AG04450 (cell line): ENCODE results near the gene NOTCH1. TPM values are rescaled to one million over a fixed set of nuclear protein-coding genes. Genes with fewer than 3 reads are reported as not detected.

Experiments used
- CTCF ChIA-PET: fragments of 300-600, 350-600 bp; formaldehyde crosslinking; extraction: SDS; loops from one replicate; lab custom pipeline; 2022; ENCODE audit warnings: antibody characterized with exemption, inconsistent platforms; lab: Charles Lee
- POLR2A ChIA-PET: fragments of 350-600 bp; formaldehyde crosslinking; extraction: SDS; loops from one replicate; lab custom pipeline; 2021; ENCODE audit warnings: antibody characterized with exemption, inconsistent platforms; lab: Yijun Ruan, JAX
- DNase-seq: peaks from one replicate; pipeline ENCODE4 v3.0.0-alpha.2; 2011; ENCODE audit warnings: low read depth, low spot score
- H3K27ac ChIP-seq: one replicate; pipeline ENCODE4 v1.5.1; 2012; ENCODE audit warnings: low read depth, low read length, control low read depth
- H3K27me3 ChIP-seq: one replicate; pipeline ENCODE4 v1.6.0; 2012; ENCODE audit warnings: low read length; ENCODE audit not compliant: control insufficient read depth, insufficient read depth
- H3K4me3 ChIP-seq: 2 replicates; pipeline ENCODE4 v1.5.1; 2011; ENCODE audit warnings: mild to moderate bottlenecking, low read depth, low read length, control low read depth
- H3K9me3 ChIP-seq: 2 replicates; pipeline ENCODE4 v1.5.1; 2012; ENCODE audit warnings: low read length; ENCODE audit not compliant: control insufficient read depth, insufficient read depth
- CTCF ChIP-seq: IDR thresholded peaks from 2 replicates; pipeline ENCODE4 v1.5.1; 2011; ENCODE audit warnings: low read depth, low read length, control low read depth, inconsistent platforms
- polyA plus RNA-seq: library from polyadenylated mRNA; depleted of rRNA; stranded (reverse); fragments of >200 nt; gene quantifications from 2 replicates; pipeline ENCODE4 v1.2.3, GENCODE V29; 2011

NOTCH1 gene
- polyA plus RNA-seq, 1 experiment = 0.89 TPM

GRCh38 chr9:136542241-136543040 is 3.4 kb downstream of the NOTCH1 start:
- Histone ChIP-seq H3K27ac (no peak overlapping the region), H3K9me3 (no peaks in the 10 kb centered on the region; the same call in 1 of the 2 replicates), H3K4me3 (no peak overlapping the region), H3K27me3 (no peaks in the 10 kb centered on the region)
- ChIA-PET POLR2A (no interaction called here), CTCF (interaction anchor here (0.7 kb wide), 1 partner anchor 57 kb away, joined by 3 read pairs; no protein-coding TSS in a partner anchor)
- TF ChIP-seq CTCF = no peak
- no peak for DNase-seq

GRCh38 chr9:136541709-136542108 is 4.1 kb downstream of the NOTCH1 start:
- ChIA-PET POLR2A (no interaction called here), CTCF (no interaction called here)
- H3K9me3 ChIP-seq = no peaks in the 10 kb centered on the region; the same call in 1 of the 2 replicates
- H3K27ac ChIP-seq = no peak overlapping the region
- no peak for TF ChIP-seq CTCF
- H3K4me3 ChIP-seq = no peak overlapping the region
- H3K27me3 ChIP-seq = no peaks in the 10 kb centered on the region
- DNase-seq = no peak

- Histone ChIP-seq H3K9me3 (no peaks in the 10 kb centered on the region; the same call in 1 of the 2 replicates), H3K27me3 (no peaks in the 10 kb centered on the region), H3K27ac (no peak overlapping the region), H3K4me3 (no peak overlapping the region)
- ChIA-PET POLR2A (no interaction called here), CTCF (no interaction called here)
- DNase-seq = no peak
- TF ChIP-seq CTCF = no peak
These were observed 4.7 kb downstream of the NOTCH1 start for GRCh38 chr9:136541179-136541578.

GRCh38 chr9:136539427-136540421 is 6.1 kb downstream of the NOTCH1 start:
- no peaks in the 10 kb centered on the region for H3K27me3 ChIP-seq
- H3K27ac ChIP-seq = no peak overlapping the region
- ChIA-PET CTCF (no interaction called here), POLR2A (no interaction called here)
- DNase-seq = no peak
- no peaks in the 10 kb centered on the region; the same call in 1 of the 2 replicates for H3K9me3 ChIP-seq
- no peak overlapping the region for H3K4me3 ChIP-seq
- no peak for TF ChIP-seq CTCF
